Stimulated activated CD4-positive, alpha-beta T cell treated with anti-CD3 and anti-CD28 coated beads, TNF-alpha, amount 100 ng/mL, for 4 hours (primary cell): ENCODE data around the gene ANO6.

ENCODE experiments used
- DNase-seq, 3 experiments: peaks; one replicate each; pipeline ENCODE4 v3.0.0-alpha.2; 2020; ENCODE audit warnings: low read depth in 3 of 3

Gene ANO6

GRCh38 chr12:45276154-45276755 is 60.4 kb downstream of the ANO6 start:
- no peak for DNase-seq

DNA sequence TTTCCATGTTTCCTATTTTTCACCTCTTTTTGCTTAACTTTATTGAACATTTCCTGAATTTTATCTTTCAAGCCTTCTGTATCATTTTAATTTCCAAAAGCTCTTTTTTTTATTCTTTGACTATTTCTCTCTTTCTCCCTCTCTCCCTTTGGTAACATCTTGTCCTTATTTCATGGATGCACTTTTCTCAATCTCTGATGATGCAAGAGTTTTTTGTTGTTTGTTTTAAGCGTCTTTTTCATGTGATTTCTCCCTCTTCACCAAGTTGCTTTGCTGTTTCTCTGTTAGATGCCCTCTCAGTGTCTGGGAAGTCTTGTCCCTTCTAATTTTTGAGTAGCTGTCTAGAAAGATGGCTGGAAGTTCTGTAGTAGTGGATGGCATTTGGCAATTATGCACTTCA is 62.6 kb downstream of the ANO6 start:
- DNase-seq: no peak

DNA sequence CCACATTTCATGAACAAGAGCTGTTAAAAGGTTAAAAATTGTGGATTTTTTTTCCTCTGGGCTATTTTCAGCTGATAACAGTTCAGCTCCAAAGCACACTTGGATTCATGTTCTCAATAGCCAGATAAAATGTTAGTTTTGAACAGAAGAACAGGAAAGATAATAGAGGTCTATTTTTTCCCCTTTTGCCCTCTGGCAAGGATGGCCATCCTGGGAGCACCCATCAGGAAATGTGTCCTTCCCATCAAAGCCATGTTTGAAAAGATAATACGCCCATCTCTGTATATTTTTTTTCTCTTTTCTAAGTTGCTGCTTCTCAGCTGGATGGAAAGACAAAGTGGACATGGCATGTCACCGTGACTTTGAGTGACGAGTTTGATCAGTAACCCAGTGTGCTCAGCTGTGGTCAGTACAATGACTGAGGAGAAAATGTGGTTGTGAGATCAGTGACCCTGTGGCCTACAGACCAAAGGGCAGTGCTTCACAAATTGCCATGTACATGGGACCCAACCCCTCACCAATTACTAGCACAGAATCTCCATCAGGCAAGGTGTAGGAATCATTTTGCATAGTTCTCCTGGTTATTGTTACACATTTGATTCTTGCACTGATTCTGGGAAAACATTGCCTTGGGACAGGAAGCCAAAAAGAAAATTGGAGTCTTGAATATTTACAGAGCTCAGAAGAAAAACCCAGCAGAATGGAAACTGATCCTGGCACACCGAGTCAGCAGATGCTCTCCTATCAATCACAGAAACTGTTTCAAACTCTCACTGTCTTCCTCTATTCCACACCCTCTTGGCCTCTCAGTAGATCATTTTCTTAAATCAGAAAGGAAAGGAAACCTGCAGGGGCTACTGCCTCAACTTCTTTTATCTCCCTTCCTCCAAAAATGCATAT is 64.3 kb downstream of the ANO6 start:
- DNase-seq: no peak

DNA sequence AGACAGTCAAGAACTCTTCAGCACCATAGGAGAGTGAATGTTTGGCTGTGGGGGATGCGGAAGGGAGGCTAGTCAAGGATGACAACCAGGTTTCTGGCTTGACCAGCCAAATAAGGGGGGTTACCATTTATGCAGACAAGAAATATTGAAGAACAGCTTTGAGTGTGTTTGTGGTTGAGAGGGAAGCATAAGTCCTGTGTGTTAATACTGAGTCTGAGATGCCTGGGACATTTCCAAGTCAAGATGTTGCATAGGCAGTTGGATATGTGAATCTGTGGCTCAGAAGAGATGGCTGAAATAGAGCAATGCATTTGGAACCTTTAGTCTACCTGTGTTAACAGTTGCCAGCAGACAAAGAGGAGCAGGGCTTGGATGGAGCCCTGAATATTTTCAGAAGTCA is 66.1 kb downstream of the ANO6 start:
- no peak for DNase-seq

DNA sequence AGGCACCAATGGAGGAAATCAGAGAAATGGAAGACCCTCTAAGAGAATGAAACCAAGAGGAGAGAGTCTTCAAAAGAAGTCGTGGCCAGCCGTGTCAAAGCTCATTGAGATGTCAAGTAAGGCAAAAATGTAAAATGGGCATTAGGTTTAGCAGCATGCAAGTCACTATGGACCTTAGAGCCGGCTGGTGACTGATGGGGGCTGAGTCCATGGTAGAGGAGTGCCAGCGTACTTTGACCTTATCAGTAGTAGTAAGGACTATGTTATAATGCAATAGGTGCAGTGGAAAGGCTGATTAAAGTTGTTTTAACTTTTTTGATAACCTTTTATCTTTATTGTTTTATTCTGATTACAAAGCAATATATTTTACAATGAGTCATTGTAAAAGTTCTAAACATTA is 66.5 kb downstream of the ANO6 start:
- no peak for DNase-seq

- no peak for DNase-seq
Observed at GRCh38 chr12:45284096-45284901, 68.4 kb downstream of the ANO6 start.

DNA sequence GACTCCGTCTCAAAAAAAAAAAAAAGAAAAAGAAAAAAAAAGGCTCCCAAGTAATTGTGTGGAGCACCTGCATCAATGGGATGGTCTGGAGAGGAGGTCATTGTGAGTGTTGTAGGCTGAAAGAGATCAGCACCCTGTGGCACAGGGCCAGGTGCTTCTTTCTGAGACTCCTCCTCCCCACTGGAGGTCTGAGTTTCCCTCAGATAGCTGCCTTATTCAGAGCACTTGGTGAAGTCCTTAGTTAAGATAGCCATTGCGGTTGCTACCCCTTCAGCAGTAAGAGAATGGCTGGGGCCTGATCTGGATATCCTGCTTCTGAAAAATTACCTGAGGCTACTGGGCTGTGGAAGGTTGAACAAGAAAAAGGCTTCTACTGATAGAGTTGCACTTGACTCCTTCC is 69.8 kb downstream of the ANO6 start:
- no peak for DNase-seq

GRCh38 chr12:45286621-45287020 is 70.7 kb downstream of the ANO6 start:
- DNase-seq: no peak

DNA sequence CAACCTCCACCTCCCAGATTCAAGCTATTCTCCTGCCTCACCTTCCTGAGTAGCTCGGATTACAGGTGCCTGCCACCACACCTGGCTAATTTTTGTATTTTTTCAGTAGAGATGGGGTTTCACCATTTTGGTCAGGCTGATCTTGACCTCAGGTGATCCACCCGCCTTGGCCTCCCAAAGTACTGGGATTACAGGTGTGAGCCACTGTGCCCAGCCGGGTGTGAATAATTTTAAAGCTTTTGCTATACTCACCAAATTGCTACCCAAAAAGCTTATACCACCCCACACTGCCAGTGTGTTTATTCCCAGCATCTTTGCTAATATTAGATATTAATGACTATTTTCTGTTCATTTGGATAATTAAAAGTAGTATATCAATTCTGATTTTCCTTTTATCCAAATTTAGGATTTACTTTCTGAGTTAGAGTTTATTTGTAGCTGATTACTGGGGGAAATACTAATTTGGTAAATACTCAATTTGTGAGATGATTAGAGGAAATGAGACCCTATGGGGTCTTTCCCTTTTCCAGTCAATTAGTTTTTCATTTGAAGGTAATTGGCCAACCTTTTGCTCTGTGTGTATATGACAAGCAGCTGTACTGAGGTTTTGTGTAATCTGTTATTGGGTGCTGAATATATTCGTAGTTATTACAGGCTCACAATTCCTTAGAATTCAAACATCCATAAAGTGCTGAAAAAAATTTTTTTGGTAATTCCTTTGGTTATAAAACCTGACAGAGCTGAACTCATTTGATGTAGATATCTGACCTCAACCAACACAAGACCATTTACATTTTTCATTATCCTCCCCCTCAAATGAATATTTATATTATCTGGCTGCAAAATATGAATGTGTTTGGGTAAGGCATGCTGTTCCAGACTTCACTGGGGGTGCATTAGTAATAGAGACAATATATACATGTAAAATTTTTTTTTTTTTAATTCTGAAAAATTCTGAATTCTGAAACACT is 73.6 kb downstream of the ANO6 start:
- DNase-seq: no peak

DNA sequence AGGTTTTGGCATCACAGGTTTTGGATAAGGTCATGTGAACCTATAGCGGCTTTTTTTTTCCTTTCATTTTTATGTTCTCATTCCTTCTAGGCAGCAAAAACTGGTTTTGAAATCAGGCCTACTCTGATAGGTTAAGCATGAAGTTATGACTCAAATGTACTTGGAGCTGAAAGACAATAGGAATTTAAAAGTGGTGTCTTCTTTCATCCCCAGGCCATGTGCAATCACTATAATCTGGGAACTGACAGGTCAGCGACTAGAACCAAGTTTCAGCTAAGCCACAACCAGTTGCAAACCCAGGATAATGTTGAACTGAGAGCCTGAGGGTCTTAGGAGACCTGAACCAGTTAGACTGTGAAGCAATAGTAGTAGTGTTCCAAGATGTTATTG is 74.3 kb downstream of the ANO6 start:
- DNase-seq: no peak

GRCh38 chr12:45291518-45291917 is 75.6 kb downstream of the ANO6 start:
- DNase-seq: no peak

DNA sequence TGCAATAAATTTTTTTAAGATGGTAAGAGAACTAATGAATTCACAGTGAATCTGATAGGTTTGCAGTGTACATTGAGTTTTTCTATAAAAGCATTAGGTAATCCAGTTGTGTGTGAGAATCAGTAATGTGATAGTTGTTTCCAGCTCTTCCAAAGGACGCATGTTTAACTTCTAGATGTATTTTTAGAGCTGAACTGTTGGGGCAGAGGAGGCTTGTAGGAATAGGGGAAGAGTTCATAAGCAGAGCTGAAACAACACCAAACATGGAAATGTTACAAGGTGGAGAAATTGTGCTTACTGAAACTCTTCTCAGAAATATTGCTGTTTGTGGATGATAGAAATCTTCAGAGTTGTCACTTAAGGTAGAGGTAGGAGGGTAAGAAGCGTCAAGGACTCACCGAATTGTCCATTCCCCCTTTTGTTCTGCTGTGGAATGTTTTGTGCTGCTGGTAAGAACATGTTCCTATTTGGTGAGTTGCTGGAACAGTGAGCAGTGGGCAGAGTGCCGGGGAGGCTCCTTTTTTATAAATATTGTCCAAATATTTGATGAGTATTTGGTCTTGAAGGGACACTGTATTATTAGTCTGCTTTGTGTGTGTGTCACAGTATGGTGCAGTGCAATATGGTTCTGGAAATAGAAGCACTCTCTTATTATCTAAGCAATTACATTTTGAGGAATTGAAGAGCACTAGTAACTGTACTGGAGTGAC is 76.7 kb downstream of the ANO6 start:
- no peak for DNase-seq

DNA sequence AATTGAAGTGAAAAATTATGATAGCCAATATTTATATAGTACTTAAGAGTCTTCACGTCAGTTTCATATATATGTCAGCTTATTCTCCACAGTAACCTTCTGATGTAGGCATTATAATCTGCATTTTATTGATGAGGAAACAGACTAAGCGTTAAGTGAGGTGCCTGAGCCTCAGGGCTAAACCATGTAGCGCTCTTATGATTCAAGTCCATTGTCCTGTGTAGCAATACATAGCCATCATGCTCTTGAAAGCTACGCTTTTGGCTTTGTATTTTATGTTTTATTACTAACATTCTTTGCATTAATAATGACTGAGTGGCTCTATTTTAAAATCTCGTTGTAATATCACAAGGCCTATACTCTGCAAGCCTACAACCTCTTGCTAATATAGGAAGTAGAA is 79.0 kb downstream of the ANO6 start:
- DNase-seq: no peak

- no peak for DNase-seq
Observed at GRCh38 chr12:45296046-45296586, 80.2 kb downstream of the ANO6 start.

- no peak for DNase-seq
Observed at GRCh38 chr12:45298047-45298446, 82.2 kb downstream of the ANO6 start.

- no peak for DNase-seq
Observed at GRCh38 chr12:45298721-45299692, 83.1 kb downstream of the ANO6 start.

GRCh38 chr12:45302621-45303369 is 86.9 kb downstream of the ANO6 start:
- DNase-seq: no peak

DNA sequence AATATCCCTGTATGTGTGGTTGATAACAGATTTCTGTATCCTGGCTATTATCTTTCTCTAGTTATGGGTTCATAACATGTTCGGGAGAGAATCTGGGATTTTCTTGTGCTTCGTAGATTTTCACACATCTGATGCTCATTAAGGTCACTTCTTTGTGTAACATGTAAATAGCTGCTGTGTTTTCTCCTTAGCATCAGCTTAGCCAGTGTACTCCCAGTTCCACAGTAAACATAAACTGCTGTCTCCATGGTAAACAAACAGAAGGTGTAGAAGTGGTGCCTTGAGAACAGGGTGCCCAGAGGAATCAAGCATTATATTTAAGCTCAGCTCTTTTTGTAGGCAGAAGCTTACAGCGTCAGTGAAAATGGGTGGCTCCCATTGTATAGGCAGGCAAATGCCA is 88.0 kb downstream of the ANO6 start:
- no peak for DNase-seq
